HEK293 (cell line): ENCODE data around the gene SIM2.

Experiments used
- BCL11B ChIP-seq: fragments of 450-650 bp; formaldehyde crosslinking; IDR thresholded peaks from 2 replicates; pipeline ENCODE4 v1.5.1; 2016; ENCODE audit warnings: low read depth, missing biosample characterization, missing genetic modification characterization
- ZNF324 ChIP-seq: fragments of 450-650 bp; formaldehyde crosslinking; IDR thresholded peaks from 2 replicates; pipeline ENCODE4 v1.5.1; 2016; ENCODE audit warnings: missing biosample characterization, missing genetic modification characterization
- TF ChIP-seq, protein P1 (sequence below): fragments of 450-650 bp; formaldehyde crosslinking; IDR thresholded peaks from 2 replicates; pipeline ENCODE4 v1.5.1; 2017; ENCODE audit warnings: missing biosample characterization, mild to moderate bottlenecking, missing genetic modification characterization, moderate library complexity
- TF ChIP-seq, protein P2 (sequence below): fragments of 450-650 bp; formaldehyde crosslinking; IDR thresholded peaks from 2 replicates; pipeline ENCODE4 v1.5.1; 2017; ENCODE audit warnings: missing biosample characterization, missing genetic modification characterization

DNA sequence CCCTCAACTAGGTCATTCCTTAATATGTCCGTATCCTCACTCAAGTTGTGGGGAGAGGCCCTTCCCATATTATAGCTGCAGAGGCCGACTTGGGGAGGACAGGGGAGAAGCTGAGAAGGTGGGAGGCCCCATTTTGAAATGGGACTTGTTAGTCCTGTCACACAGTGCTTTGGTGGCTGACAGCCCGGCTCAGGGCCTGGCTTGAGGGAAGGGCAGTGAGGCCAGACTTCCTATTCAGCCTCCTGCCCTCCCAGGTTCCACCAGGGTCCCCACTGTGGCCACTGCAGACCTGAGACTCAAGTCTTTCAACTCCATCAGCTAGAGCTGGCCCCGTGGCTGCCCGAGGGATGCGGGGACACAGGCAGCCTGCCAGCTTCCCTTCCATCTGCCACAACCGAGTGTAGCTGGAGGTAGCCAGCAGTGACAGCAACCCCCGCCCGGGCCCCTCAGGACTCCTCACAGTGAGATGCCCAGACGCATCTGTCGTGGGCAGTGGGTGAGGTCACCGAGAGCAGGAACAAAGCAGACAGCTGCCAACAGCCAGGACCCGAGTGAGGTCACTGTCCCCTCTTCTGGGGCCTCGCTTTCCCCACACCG lies 36.9 kb downstream of the SIM2 start:
- TF ChIP-seq, protein P1, sequence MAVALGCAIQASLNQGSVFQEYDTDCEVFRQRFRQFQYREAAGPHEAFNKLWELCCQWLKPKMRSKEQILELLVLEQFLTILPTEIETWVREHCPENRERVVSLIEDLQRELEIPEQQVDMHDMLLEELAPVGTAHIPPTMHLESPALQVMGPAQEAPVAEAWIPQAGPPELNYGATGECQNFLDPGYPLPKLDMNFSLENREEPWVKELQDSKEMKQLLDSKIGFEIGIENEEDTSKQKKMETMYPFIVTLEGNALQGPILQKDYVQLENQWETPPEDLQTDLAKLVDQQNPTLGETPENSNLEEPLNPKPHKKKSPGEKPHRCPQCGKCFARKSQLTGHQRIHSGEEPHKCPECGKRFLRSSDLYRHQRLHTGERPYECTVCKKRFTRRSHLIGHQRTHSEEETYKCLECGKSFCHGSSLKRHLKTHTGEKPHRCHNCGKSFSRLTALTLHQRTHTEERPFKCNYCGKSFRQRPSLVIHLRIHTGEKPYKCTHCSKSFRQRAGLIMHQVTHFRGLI (tag by site-specific recombination), result no peak
- TF ChIP-seq, protein P2, sequence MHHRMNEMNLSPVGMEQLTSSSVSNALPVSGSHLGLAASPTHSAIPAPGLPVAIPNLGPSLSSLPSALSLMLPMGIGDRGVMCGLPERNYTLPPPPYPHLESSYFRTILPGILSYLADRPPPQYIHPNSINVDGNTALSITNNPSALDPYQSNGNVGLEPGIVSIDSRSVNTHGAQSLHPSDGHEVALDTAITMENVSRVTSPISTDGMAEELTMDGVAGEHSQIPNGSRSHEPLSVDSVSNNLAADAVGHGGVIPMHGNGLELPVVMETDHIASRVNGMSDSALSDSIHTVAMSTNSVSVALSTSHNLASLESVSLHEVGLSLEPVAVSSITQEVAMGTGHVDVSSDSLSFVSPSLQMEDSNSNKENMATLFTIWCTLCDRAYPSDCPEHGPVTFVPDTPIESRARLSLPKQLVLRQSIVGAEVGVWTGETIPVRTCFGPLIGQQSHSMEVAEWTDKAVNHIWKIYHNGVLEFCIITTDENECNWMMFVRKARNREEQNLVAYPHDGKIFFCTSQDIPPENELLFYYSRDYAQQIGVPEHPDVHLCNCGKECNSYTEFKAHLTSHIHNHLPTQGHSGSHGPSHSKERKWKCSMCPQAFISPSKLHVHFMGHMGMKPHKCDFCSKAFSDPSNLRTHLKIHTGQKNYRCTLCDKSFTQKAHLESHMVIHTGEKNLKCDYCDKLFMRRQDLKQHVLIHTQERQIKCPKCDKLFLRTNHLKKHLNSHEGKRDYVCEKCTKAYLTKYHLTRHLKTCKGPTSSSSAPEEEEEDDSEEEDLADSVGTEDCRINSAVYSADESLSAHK (tag by site-specific recombination), result no peak
- TF ChIP-seq BCL11B, result no peak
- no peak for TF ChIP-seq ZNF324
